Measurements from ENCODE around the gene APOL1. TPM values are rescaled to one million over a fixed set of nuclear protein-coding genes. Genes with fewer than 3 reads are reported as not detected.

The APOL1 gene
- total RNA-seq, 1 donor from 2014 or later, result not detected

- no peak overlapping the region for H3K27ac Mint-ChIP-seq
- Histone ChIP-seq H3K27ac (no peak overlapping the region), H3K4me3 (no peak overlapping the region), H3K9me3 (ENCODE audit: low read depth) (no peaks in the 10 kb centered on the region), H3K79me2 (ENCODE audit: low read depth) (no peaks in the 10 kb centered on the region), H3K4me1 (peaks cover 22% of the 10 kb centered on the region), H4K20me1 (ENCODE audit: low read depth) (no peaks in the 10 kb centered on the region), H3K36me3 (no peaks in the 10 kb centered on the region), H3K27me3 (no peaks in the 10 kb centered on the region), H3K4me2 (no peak overlapping the region), H3K9ac (no peak overlapping the region), H2AFZ (replicated peaks) (no peak overlapping the region), H3F3A (ENCODE audit: low read depth) (no peaks in the 10 kb centered on the region)
- H3K4me3 Mint-ChIP-seq, result no peak overlapping the region
- H3K36me3 Mint-ChIP-seq, result peaks cover 20% of the 10 kb centered on the region
- peaks cover 5% of the 10 kb centered on the region for H3K9me3 Mint-ChIP-seq
- no peak for TF ChIP-seq EZH2 (IDR thresholded peaks at IDR 0.05)
- no peak for TF ChIP-seq CTCF (IDR thresholded peaks at IDR 0.05)
- TF ChIP-seq EZH2phosphoT487 (IDR thresholded peaks at IDR 0.05), result no peak
- DNase-seq (ENCODE audit: low spot score), result no peak
- peaks cover 4% of the 10 kb centered on the region for H3K27me3 Mint-ChIP-seq (ENCODE audit: insufficient read depth, low read depth)
- H3K4me1 Mint-ChIP-seq, result peaks cover 23% of the 10 kb centered on the region
Observed at GRCh38 chr22:36233796-36234195, 19.1 kb upstream of the APOL1 start.

- Histone ChIP-seq H2AFZ (replicated peaks) (no peak overlapping the region), H3F3A (ENCODE audit: low read depth) (no peaks in the 10 kb centered on the region), H3K27me3 (no peaks in the 10 kb centered on the region), H3K9ac (no peak overlapping the region), H3K4me1 (peaks cover 24% of the 10 kb centered on the region), H3K79me2 (ENCODE audit: low read depth) (no peaks in the 10 kb centered on the region), H3K9me3 (ENCODE audit: low read depth) (no peaks in the 10 kb centered on the region), H3K27ac (no peak overlapping the region), H4K20me1 (ENCODE audit: low read depth) (no peaks in the 10 kb centered on the region), H3K36me3 (no peaks in the 10 kb centered on the region), H3K4me3 (no peak overlapping the region), H3K4me2 (no peak overlapping the region)
- Mint-ChIP-seq H3K4me1 (peaks cover 25% of the 10 kb centered on the region), H3K4me3 (no peak overlapping the region), H3K36me3 (peaks cover 19% of the 10 kb centered on the region), H3K27ac (no peak overlapping the region), H3K9me3 (peaks cover 5% of the 10 kb centered on the region), H3K27me3 (ENCODE audit: insufficient read depth, low read depth) (peaks cover 4% of the 10 kb centered on the region)
- TF ChIP-seq CTCF (IDR thresholded peaks at IDR 0.05) (no peak), EZH2phosphoT487 (IDR thresholded peaks at IDR 0.05) (no peak), EZH2 (IDR thresholded peaks at IDR 0.05) (no peak)
- no peak for DNase-seq (ENCODE audit: low spot score)
Observed at GRCh38 chr22:36234213-36234612, 18.7 kb upstream of the APOL1 start.

GRCh38 chr22:36234919-36235318 is 18.0 kb upstream of the APOL1 start:
- Histone ChIP-seq H3K9me3 (ENCODE audit: low read depth) (no peaks in the 10 kb centered on the region), H3K36me3 (no peaks in the 10 kb centered on the region), H3F3A (ENCODE audit: low read depth) (no peaks in the 10 kb centered on the region), H3K27me3 (no peaks in the 10 kb centered on the region), H3K4me2 (no peak overlapping the region), H4K20me1 (ENCODE audit: low read depth) (no peaks in the 10 kb centered on the region), H3K79me2 (ENCODE audit: low read depth) (no peaks in the 10 kb centered on the region), H3K27ac (no peak overlapping the region), H3K4me3 (no peak overlapping the region), H3K9ac (no peak overlapping the region), H2AFZ (replicated peaks) (no peak overlapping the region), H3K4me1 (peaks cover 24% of the 10 kb centered on the region)
- Mint-ChIP-seq H3K4me1 (peaks cover 32% of the 10 kb centered on the region), H3K36me3 (peaks cover 19% of the 10 kb centered on the region), H3K4me3 (no peak overlapping the region), H3K27me3 (ENCODE audit: insufficient read depth, low read depth) (peaks cover 4% of the 10 kb centered on the region), H3K9me3 (peaks cover 5% of the 10 kb centered on the region), H3K27ac (no peak overlapping the region)
- DNase-seq (ENCODE audit: low spot score), result no peak
- TF ChIP-seq EZH2phosphoT487 (IDR thresholded peaks at IDR 0.05), result no peak
- no peak for TF ChIP-seq EZH2 (IDR thresholded peaks at IDR 0.05)
- no peak for TF ChIP-seq CTCF (IDR thresholded peaks at IDR 0.05)

All from neural progenitor cell (in vitro differentiated cells).